Superior temporal gyrus (tissue), 1 donor: ENCODE measurements around the gene SETBP1.

Experiments
- DNase-seq: peaks from one replicate; pipeline ENCODE4 v3.0.0-alpha.2; 2016; ENCODE audit errors: extremely low spot score

Gene SETBP1

DNA sequence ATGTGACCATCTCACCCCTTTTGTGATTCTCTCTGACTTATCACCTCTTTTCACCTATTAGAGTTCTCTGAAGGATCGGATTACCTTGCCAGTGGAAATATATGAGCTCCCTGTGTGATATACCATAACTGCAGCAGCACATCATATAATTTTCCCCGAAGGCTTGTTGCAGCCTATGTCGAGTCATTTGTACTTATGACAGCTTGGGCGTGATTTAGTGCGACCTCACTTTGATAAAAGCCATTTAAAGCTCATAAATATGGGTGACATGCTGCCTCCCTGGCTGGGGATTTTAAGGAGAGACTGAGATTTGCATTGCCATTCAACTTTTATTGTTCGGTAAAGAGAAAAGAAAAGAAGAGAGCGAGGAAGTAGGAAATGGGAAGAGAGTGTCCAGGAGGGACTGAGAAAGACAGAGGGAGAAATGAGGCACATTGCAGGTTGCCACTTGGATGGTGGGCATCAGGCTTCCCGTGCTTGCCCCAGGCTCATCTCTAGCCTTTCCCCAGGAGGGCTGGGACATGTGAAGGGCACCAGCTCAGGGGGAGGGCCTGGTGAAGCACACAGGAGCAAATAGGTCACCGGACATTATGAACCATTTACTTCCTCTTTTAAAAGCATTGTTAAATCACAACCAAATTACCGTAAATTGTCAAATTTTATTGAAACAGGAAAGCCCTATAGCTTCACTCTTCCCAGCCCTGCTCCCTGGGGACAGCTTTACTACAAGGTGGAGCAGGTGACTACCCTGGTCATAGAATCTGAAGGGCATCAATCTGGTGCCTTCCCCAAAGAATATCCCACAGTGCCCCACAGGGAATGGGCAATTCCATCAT is 161.3 kb downstream of the SETBP1 start:
- no peak for DNase-seq

- no peak for DNase-seq
Observed at GRCh38 chr18:44842588-44843412, 162.1 kb downstream of the SETBP1 start.

DNA sequence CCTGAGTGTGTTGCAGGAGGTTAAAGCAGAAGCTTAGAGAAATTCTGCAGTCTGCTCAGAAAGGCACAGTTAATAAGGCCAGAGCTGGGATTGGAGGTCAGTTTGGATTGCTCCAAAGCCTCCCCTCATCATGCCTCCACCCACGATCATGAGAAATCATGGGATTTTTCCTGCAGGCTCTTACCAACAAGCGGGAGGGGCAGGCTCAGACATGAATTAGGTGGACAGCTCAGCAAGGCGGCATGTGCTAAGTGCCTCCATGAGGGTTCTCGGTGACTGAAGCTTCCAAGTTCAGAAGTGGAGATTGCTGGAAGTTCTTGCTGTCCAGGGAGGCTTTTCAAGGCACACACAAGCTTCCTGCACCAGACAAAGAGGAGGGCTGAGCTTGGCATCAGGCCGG is 163.8 kb downstream of the SETBP1 start:
- DNase-seq, result no peak

DNA sequence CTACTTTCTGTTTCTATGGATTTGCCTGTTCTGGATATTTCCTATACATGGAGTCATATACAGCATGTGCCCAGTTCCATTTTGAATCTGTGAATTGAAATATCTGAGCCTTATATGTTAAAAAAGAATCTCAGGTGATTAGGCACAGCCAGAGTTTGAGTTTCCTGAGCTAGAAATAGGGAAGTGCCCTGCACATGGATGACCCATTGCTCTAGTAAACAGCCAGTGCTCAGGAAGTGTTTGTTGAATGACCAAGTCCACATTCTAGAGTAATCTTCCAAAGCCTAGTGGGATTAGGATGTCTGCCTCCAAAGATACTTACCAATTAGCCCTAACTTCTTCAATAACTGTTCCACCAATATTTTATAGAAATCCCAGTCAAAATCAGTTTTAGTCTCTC is 165.8 kb downstream of the SETBP1 start:
- no peak for DNase-seq

- no peak for DNase-seq
Observed at GRCh38 chr18:44848644-44849335, 168.1 kb downstream of the SETBP1 start.

DNA sequence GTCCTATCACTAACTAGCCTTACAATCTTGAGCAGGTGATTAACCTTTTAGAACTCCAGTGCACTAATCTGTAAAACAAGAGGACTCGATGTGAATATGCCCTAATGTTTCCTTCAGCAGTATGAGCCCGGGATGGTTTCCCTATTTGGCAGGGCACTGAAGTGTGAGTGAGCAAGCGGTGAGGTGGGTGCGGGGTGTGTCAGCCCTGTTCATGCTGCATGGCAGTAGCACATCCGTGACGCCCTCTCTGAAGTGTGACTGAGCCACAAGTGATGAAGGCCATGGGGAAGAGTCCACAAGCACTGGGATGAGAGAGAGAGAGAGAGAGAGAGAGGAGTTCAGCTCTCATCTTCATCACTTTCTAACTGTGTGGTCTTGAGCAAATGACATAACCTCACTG is 168.7 kb downstream of the SETBP1 start:
- no peak for DNase-seq

- no peak for DNase-seq
Observed at GRCh38 chr18:44850001-44850400, 169.3 kb downstream of the SETBP1 start.

DNA sequence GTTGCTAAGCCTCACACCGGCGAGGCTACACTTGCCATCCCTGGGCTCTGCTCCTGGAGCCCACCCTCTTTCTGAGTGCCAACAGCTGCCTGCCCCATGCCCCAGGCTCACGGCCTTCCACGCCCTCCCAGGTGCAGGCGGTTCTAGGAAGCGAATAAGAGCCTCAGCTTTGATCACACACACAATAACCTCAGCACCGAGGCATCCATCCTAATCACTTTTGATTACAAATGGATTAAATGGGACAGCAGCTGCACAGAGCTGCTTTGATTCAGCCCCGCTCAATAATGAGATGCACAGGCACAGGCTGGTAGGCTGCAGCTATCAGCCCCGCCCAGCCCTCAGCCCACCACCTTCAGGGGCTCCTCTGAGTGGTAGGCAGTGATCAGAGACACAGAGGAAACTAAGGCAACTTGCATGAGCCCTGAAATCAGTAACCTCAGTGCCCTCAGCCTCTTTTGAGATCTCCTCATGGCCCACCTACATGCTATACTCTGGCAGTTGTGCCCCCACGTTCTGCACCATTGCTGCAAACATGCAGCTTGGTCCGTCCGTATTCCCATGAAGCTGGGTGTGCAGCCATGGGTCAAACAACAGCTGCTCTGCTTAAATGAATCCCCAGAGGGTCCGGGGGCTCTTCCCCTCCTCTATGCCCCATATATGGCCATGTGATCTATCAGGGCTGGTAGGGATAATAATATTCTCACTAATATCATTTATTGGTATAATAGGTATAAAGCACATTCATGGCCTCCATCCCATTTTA is 171.4 kb downstream of the SETBP1 start:
- no peak for DNase-seq

DNA sequence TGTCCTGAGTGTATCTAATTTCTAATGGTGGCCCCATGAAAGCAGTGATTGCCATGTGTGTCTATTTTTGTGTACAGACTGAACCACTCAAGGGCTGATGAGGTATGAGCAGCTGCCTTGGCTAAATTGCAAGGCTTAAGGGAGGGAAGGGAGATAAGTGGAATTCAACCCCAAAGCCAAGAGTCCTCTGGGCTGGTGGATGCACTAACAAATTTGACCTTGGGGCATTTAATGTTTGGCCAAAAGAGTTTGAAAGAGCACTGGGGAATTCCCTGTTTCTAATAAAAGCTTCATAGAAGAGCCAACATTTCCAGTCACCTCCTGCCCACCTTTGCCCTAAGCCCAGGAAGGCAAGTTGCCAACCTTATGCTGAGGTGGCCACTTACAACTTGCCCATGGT is 172.1 kb downstream of the SETBP1 start:
- no peak for DNase-seq

- DNase-seq, result no peak
Observed at GRCh38 chr18:44853430-44853829, 172.7 kb downstream of the SETBP1 start.

DNA sequence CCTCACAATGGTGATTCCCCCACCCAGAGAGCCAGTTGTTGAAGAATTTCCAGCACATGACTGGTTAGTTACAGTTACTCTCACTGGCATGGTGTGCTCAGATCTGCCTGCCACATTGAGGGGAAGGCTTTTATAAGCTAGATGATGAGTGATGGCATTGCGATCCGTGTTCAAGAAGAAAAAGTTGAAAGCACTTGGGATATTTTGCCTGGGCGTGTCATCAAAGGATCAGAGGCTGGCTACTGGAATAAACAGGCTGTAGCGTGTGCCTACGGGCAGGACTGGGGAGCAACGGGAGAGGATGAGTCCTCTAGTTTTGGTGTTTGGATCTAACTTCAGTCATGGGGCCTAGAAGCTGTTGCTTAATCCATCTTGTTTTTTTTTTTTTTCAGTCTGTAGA is 175.0 kb downstream of the SETBP1 start:
- no peak for DNase-seq

DNA sequence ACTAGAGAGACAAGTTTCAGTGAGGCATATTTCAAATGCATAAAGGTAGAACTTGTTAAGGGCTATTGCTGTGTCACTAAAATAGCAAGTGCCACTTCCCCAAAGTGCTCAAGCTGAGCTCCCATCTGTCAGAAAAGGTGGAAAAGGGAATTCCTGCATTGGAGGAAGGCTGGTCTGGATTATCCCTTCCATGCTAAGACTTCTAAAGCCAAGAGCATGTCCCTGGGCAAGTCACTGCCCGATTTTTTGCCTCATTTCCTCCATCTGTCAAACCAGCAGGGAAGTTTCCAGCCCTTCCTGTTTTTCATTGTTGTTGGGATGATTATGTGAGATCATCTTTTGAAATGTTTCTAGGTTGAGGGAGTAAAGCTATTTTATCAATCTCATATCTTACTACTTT is 175.5 kb downstream of the SETBP1 start:
- DNase-seq, result no peak

DNA sequence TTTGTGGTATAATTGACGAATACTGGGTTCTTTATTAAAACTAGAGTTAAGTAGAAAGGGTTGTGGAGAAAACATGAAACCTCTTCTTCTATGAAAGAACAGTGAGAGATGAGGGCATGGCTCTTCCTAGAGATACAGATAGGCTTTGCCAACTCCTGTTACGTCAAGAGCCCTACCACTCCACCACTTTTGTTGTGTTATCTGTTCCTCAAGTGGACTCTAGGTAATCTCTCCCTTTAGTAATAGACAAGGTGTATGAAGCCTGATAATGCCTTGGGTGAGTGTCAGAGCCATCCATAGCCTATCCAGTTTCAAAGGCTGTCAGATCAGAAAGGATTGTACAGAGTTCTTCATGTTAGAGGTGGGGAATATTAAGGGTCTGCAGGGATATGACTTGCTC is 176.4 kb downstream of the SETBP1 start:
- DNase-seq, result no peak

- peak; percentile 72 for DNase-seq
Observed at GRCh38 chr18:44857744-44858491, 177.2 kb downstream of the SETBP1 start.

DNA sequence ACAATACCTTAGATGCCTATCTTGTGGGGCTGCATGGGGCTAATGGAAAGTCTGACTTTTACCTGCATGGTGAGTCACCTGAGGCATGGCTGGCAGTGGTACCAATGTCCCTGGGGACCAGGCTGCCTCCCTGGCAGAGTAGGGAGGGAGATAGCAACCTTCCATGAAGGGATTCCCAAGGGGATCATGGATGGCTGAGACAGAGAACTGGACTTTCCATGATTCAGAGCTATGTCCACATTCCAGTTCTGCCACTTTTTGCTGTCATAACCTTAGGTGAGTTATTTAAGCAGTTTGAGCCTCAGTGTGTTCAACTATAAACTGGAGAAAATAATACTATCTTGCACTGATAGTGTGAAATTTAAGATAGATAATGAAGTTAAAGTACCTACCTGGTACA is 178.6 kb downstream of the SETBP1 start:
- DNase-seq, result no peak

DNA sequence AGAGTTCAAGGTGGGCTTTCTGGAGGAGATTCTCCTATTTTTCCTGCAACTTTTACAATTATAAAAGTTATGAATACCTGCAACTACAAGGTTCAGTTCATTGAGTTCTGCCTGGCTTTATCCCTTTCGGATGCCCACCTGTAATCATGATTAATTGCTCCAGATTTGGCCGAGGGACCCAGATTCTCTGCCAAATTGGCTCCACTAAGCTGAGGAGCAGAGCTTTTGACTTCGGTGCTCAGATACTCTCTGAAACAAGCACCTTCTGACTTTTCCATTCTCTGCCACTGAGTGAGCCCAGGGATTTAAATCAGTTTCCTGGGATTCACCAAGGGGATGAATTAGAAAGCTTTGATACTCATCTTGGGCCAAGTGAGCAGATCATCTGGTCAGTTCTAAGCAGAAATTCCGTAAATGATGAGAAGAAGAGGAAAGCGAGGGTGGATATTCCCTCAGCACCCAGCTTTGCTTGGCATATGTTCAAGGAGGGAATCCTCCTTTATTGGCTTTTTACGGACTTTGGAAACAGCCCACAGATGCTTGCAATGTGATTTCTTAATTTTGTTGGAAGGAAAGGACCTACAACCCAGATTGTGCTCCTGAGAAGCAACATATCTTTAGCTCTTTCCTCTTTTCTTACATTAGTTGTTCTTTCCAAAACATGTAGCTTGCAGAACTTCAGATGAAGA is 179.2 kb downstream of the SETBP1 start:
- DNase-seq, result no peak

GRCh38 chr18:44862112-44862511 is 181.4 kb downstream of the SETBP1 start:
- no peak for DNase-seq

GRCh38 chr18:44866103-44866502 is 185.4 kb downstream of the SETBP1 start:
- DNase-seq, result no peak

- DNase-seq, result no peak
Observed at GRCh38 chr18:44869533-44869932, 188.8 kb downstream of the SETBP1 start.
